ENCODE data around the gene PLPPR5. TPM values are rescaled to one million over a fixed set of nuclear protein-coding genes. Genes with fewer than 3 reads are reported as not detected.
"Not testable (repeated sequence)": the region's sequence is repeated elsewhere in the genome, so short reads cannot be mapped to it uniquely, and the experiment has no call there.

The PLPPR5 gene
- total and polyA plus RNA-seq, 7 donors: 0.13 to 1.1 (median 0.55) TPM; not detected in 2

GRCh38 chr1:98888869-98889268, 115.8 kb downstream of the PLPPR5 start:
- H3K4me1 ChIP-seq: no peaks in the 10 kb centered on the region
- DNase-seq: no peak
- TF ChIP-seq EP300 (IDR thresholded peaks at IDR 0.05) (no peak), CTCF (IDR thresholded peaks at IDR 0.05) (no peak)
- H3K4me3 ChIP-seq: no peak overlapping the region
- no peaks in the 10 kb centered on the region for H3K9me3 ChIP-seq
- H3K36me3 ChIP-seq: no peaks in the 10 kb centered on the region
- no peak overlapping the region for H3K27ac ChIP-seq
- intact Hi-C loops (cut with DNase I): no loop called here
- H3K27me3 ChIP-seq: no peaks in the 10 kb centered on the region

DNA sequence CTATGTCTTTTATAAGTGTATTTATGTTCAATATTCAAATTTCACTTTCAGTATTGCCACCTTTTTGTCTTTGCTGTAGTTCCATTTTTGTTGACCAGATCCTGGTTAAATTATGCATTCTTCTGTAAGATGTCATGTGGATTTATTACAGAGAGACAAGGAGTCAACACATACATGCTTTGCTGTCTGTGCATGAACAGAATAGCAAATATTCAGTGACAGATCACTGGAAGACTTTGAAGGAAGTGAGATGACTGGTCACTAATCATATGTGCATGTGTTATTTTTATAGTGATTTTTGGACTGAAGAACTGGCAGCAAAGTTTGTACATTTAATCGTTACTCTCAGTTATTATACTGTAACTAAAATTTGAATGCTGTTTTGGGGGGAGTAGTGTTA, 117.2 kb downstream of the PLPPR5 start:
- TF ChIP-seq CTCF (IDR thresholded peaks at IDR 0.05): no peak
- no peak for TF ChIP-seq EP300 (IDR thresholded peaks at IDR 0.05)
- no peak for TF ChIP-seq POLR2AphosphoS5 (IDR thresholded peaks at IDR 0.05)
- TF ChIP-seq POLR2A (IDR thresholded peaks at IDR 0.05): no peak

GRCh38 chr1:98884864-98885263, 119.8 kb downstream of the PLPPR5 start:
- no peaks in the 10 kb centered on the region for H3K27me3 ChIP-seq
- no peaks in the 10 kb centered on the region for H3K9me3 ChIP-seq
- H3K27ac ChIP-seq: no peak overlapping the region
- intact Hi-C loops (cut with DNase I): no loop called here
- H3K4me3 ChIP-seq: no peak overlapping the region
- H3K4me1 ChIP-seq: no peaks in the 10 kb centered on the region
- DNase-seq: no peak
- no peaks in the 10 kb centered on the region for H3K36me3 ChIP-seq
- TF ChIP-seq EP300 (IDR thresholded peaks at IDR 0.05) (no peak), POLR2AphosphoS5 (IDR thresholded peaks at IDR 0.05) (no peak), CTCF (IDR thresholded peaks at IDR 0.05) (no peak), POLR2A (IDR thresholded peaks at IDR 0.05) (no peak)

More for the DNA sequence above, 117.2 kb downstream of the PLPPR5 start:
- Histone ChIP-seq H3K36me3 (no peaks in the 10 kb centered on the region), H3K4me3 (no peak overlapping the region), H3K27me3 (no peaks in the 10 kb centered on the region), H3K27ac (no peak overlapping the region), H3K4me1 (no peaks in the 10 kb centered on the region), H3K9me3 (no peaks in the 10 kb centered on the region)
- WGBS, 2 donors: 80 to 87% methylated on average over 1 of the region's 1 CpG
- intact Hi-C loops (cut with DNase I): no loop called here
- no peak for DNase-seq

- Histone ChIP-seq H3K27me3 (no peaks in the 10 kb centered on the region), H3K36me3 (no peaks in the 10 kb centered on the region), H3K4me3 (no peak overlapping the region), H3K4me1 (no peaks in the 10 kb centered on the region), H3K27ac (no peak overlapping the region), H3K9me3 (no peaks in the 10 kb centered on the region)
- DNase-seq: no peak
- 85 to 93% methylated on average over 4 of the region's 4 CpGs for WGBS, 2 donors
- no peak for TF ChIP-seq POLR2AphosphoS5 (IDR thresholded peaks at IDR 0.05)
- intact Hi-C loops (cut with DNase I): no loop called here
Observed at GRCh38 chr1:98881901-98882300, 122.8 kb downstream of the PLPPR5 start.

DNA sequence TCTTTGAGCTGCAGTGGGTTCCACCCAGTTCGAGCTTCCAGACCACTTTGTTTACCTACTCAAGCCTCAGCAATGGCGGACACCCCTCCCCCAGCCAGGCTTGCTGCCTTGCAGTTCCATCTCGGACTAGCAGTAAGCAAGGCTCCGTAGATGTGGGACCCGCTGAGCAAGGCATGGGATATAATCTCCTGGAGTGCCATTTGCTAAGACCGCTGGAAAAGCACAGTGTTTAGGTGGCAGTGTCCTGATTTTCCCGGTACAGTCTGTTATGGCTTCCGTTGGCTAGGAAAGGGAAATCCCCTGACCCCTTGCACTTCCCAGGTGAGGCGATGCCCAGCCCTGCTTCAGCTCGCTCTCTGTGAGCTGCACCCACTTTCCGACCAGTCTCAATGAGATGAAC, 123.4 kb downstream of the PLPPR5 start:
- DNase-seq; H3K4me3 ChIP-seq; H3K27me3 ChIP-seq; intact Hi-C loops (cut with DNase I); H3K9me3 ChIP-seq; H3K27ac ChIP-seq; H3K36me3 ChIP-seq; H3K4me1 ChIP-seq: not testable (repeated sequence)
- WGBS, 2 donors: 91 to 95% methylated on average over 11 of the region's 11 CpGs

DNA sequence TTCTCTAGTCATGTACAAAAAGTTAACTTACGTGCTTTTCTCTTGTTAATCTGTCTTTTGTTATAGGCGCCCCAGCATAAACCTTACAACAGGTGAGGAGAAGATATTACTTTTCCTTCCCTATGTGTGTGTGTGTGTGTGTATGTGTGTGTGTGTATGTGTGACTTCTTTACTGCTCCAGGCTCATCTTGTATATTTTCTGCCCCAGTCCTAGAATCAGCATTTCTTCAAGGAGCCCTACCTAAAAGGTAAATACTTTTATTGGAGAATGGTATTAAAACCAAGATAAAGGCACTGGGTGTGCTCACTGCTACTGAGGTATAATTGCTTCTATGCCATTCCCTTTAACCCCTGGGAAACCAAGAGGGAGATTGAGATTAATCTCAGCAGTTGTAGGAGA, 129.8 kb downstream of the PLPPR5 start:
- intact Hi-C loops (cut with DNase I): no loop called here
- WGBS, 2 donors: 31 to 81% methylated on average over 2 of the region's 2 CpGs
- no peaks in the 10 kb centered on the region for H3K4me1 ChIP-seq

More for the DNA sequence above, 129.8 kb downstream of the PLPPR5 start:
- Histone ChIP-seq H3K9me3 (no peaks in the 10 kb centered on the region), H3K27ac (no peak overlapping the region), H3K27me3 (no peaks in the 10 kb centered on the region), H3K4me3 (no peak overlapping the region), H3K36me3 (no peaks in the 10 kb centered on the region)
- TF ChIP-seq EP300 (IDR thresholded peaks at IDR 0.05) (no peak), POLR2AphosphoS5 (IDR thresholded peaks at IDR 0.05) (no peak), POLR2A (IDR thresholded peaks at IDR 0.05) (no peak), CTCF (IDR thresholded peaks at IDR 0.05) (no peak)
- no peak for DNase-seq

Data from sigmoid colon (tissue), 7 donors.